HepG2 (cell line): Measurements from ENCODE around the gene DCDC2C. TPM values are rescaled to one million over a fixed set of nuclear protein-coding genes. Genes with fewer than 3 reads are reported as not detected.

Source experiments
- ASH2L ChIP-seq: fragments of 300-600, 200-600 bp; sonication (generic); IDR thresholded peaks from 2 replicates; pipeline ENCODE4 v1.7.0; 2017; ENCODE audit warnings: low read depth, mild to moderate bottlenecking, moderate library complexity, mixed read lengths, low read length; ENCODE audit not compliant: insufficient read length
- BCL6 ChIP-seq: IDR thresholded peaks from 2 replicates; pipeline ENCODE4 v1.6.1; 2016; ENCODE audit warnings: missing genetic modification reagents, missing compliant biosample characterization
- BRD4 ChIP-seq: sonication (generic); formaldehyde crosslinking; IDR thresholded peaks from 2 replicates; pipeline ENCODE4 v1.4.0; 2020; ENCODE audit warnings: missing genetic modification reagents
- BRF2 ChIP-seq: sonication (generic); formaldehyde crosslinking; IDR thresholded peaks from 2 replicates; pipeline ENCODE4 v1.8.1; 2022; ENCODE audit warnings: mild to moderate bottlenecking, missing genetic modification reagents
- CHD2 ChIP-seq: IDR thresholded peaks from 2 replicates; pipeline ENCODE4 v1.6.1; 2011; ENCODE audit warnings: low read depth, low read length, improper control_type of control experiment
- ELF3 ChIP-seq: IDR thresholded peaks from 2 replicates; pipeline ENCODE4 v1.6.1; 2016; ENCODE audit warnings: missing genetic modification reagents, missing compliant biosample characterization
- HDAC2 ChIP-seq: sonication (generic); formaldehyde crosslinking; IDR thresholded peaks from 2 replicates; pipeline ENCODE4 v1.4.0; 2020; ENCODE audit warnings: missing genetic modification reagents
- HNRNPH1 ChIP-seq: fragments of 200-400 bp; formaldehyde crosslinking; optimal IDR thresholded peaks from 2 replicates; pipeline ENCODE3; 2017; ENCODE audit warnings: mild to moderate bottlenecking, low read depth, low read length
- ISX ChIP-seq: sonication (generic); formaldehyde crosslinking; conservative IDR thresholded peaks from 2 replicates; pipeline ENCODE4 v1.5.0; 2020; ENCODE audit warnings: missing genetic modification reagents
- KDM2A ChIP-seq: sonication (generic); formaldehyde crosslinking; IDR thresholded peaks from 2 replicates; pipeline ENCODE4 v1.4.0; 2020; ENCODE audit warnings: low read depth, missing genetic modification reagents, borderline replicate concordance
- KLF16 ChIP-seq, 2 experiments: sonication (generic) in 1 of 2; formaldehyde crosslinking in 1 of 2; IDR thresholded peaks; 2 replicates each; pipeline versions ENCODE4 v1.6.1 to v1.8.0; 2016 to 2023; ENCODE audit warnings: missing genetic modification reagents in 2 of 2, missing compliant biosample characterization in 1 of 2
- KMT2B ChIP-seq: IDR thresholded peaks from 2 replicates; pipeline ENCODE4 v1.6.1; 2016; ENCODE audit warnings: missing genetic modification reagents, missing compliant biosample characterization
- MEIS2 ChIP-seq: sonication (generic); formaldehyde crosslinking; IDR thresholded peaks from 2 replicates; pipeline ENCODE4 v1.9.0; 2021; ENCODE audit warnings: mild to moderate bottlenecking, missing genetic modification reagents
- MTF2 ChIP-seq: sonication (generic); formaldehyde crosslinking; IDR thresholded peaks from 2 replicates; pipeline ENCODE4 v1.5.0; 2020; ENCODE audit warnings: missing genetic modification reagents, borderline replicate concordance
- NFRKB ChIP-seq: fragments of 450-650 bp; IDR thresholded peaks from 2 replicates; pipeline ENCODE4 v1.6.1; 2017
- POLR2G ChIP-seq: fragments of 200-400 bp; formaldehyde crosslinking; IDR thresholded peaks from 2 replicates; pipeline ENCODE4 v1.6.1; 2018; ENCODE audit warnings: mild to moderate bottlenecking, low read depth, low read length, moderate library complexity
- SALL2 ChIP-seq: sonication (generic); formaldehyde crosslinking; IDR thresholded peaks from 2 replicates; pipeline ENCODE4 v1.8.1; 2023; ENCODE audit warnings: mild to moderate bottlenecking, missing genetic modification reagents, inconsistent platforms
- SMARCE1 ChIP-seq: fragments of 450-650 bp; IDR thresholded peaks from 2 replicates; pipeline ENCODE4 v1.6.1; 2017; ENCODE audit warnings: borderline replicate concordance
- ZBTB1 ChIP-seq: sonication (generic); formaldehyde crosslinking; IDR thresholded peaks from 2 replicates; pipeline ENCODE4 v1.4.0; 2020; ENCODE audit warnings: missing genetic modification reagents, borderline replicate concordance
- ZBTB42 ChIP-seq: sonication (generic); formaldehyde crosslinking; IDR thresholded peaks from 2 replicates; pipeline ENCODE4 v1.5.0; 2020; ENCODE audit warnings: mild to moderate bottlenecking, missing genetic modification reagents
- ZFX ChIP-seq: sonication (generic); formaldehyde crosslinking; IDR thresholded peaks from 2 replicates; pipeline ENCODE4 v1.4.0; 2020; ENCODE audit warnings: mild to moderate bottlenecking, low read depth, missing genetic modification reagents, moderate library complexity
- ZNF142 ChIP-seq: sonication (generic); formaldehyde crosslinking; IDR thresholded peaks from 2 replicates; pipeline ENCODE4 v1.4.0; 2020; ENCODE audit warnings: missing genetic modification reagents
- ZNF598 ChIP-seq: sonication (generic); formaldehyde crosslinking; IDR thresholded peaks from 2 replicates; pipeline ENCODE4 v1.5.1; 2020; ENCODE audit warnings: mild to moderate bottlenecking, missing genetic modification reagents, borderline replicate concordance
- ZNF678 ChIP-seq: sonication (generic); formaldehyde crosslinking; IDR thresholded peaks from 2 replicates; pipeline ENCODE4 v1.4.0; 2020; ENCODE audit warnings: mild to moderate bottlenecking, missing genetic modification reagents
- ZNF839 ChIP-seq: sonication (generic); formaldehyde crosslinking; IDR thresholded peaks from 2 replicates; pipeline ENCODE4 v1.4.0; 2020; ENCODE audit warnings: missing genetic modification reagents, mild to moderate bottlenecking, borderline replicate concordance
- polyA plus RNA-seq, 8 experiments: library from polyadenylated mRNA; depleted of rRNA in 3 of 8; stranded (reverse) in 7 of 8; unstranded in 1 of 8; fragments of >200 nt; fragmentation: Illumina TruSeq in 4 of 8; extraction: Trizol in 4 of 8; gene quantifications; 2 replicates each; pipeline versions ENCODE4 v1.2.1 to v1.2.3, GENCODE V29; 2011 to 2016; ENCODE audit warnings: low read depth in 4 of 8, missing spikeins in 1 of 8, mixed read lengths in 1 of 8; ENCODE audit not compliant: insufficient read depth in 1 of 8
- total RNA-seq, 5 experiments: library from RNA; depleted of rRNA; stranded (reverse); fragments of >200 nt; fragmentation: Illumina TruSeq; extraction: Trizol; gene quantifications; 2 replicates each; pipeline ENCODE4 v1.2.3, GENCODE V29; 2016; ENCODE audit warnings: low read depth in 1 of 5

DCDC2C gene
- total and polyA plus RNA-seq, 2 of the 13 experiments (the other 11 are each of a cell fraction or from before 2014, with no cell fraction given): not detected

GRCh38 chr2:3780477-3781402, 77.4 kb downstream of the DCDC2C start (continued):
- no peak for TF ChIP-seq ZNF142 (CRISPR knock-in tag)
- TF ChIP-seq MEIS2 (CRISPR knock-in tag): no peak
- no peak for TF ChIP-seq ZBTB1 (CRISPR knock-in tag)
- peak; percentile 26; the same call in 1 of the 2 replicates for TF ChIP-seq ZFX
- TF ChIP-seq ASH2L: no peak
- TF ChIP-seq HNRNPH1: no peak
- TF ChIP-seq ELF3 (CRISPR knock-in tag): peak; percentile 84
- TF ChIP-seq MTF2: no peak
- TF ChIP-seq BCL6 (CRISPR knock-in tag): no peak
- TF ChIP-seq BRF2: no peak
- TF ChIP-seq ISX: no peak
- no peak for TF ChIP-seq SMARCE1
- TF ChIP-seq SALL2 (CRISPR knock-in tag): no peak
- 0 out of 4 replicates have a peak, but pooled peaks of 1 of the 2 experiments have one; percentile 43 for TF ChIP-seq KLF16 (CRISPR knock-in tag; IDR thresholded peaks at IDR 0.05)
- peak; percentile 84 for TF ChIP-seq KDM2A (CRISPR knock-in tag)
- no peak for TF ChIP-seq HDAC2 (CRISPR knock-in tag)
- TF ChIP-seq KMT2B (CRISPR knock-in tag): no peak
- no peak for TF ChIP-seq ZNF839 (CRISPR knock-in tag)
- no peak for TF ChIP-seq ZNF678 (CRISPR knock-in tag)
- no peak for TF ChIP-seq ZNF598 (CRISPR knock-in tag)
- TF ChIP-seq CHD2: no peak
- no peak for TF ChIP-seq BRD4 (CRISPR knock-in tag)
- no peak for TF ChIP-seq NFRKB
- TF ChIP-seq POLR2G: no peak
- no peak for TF ChIP-seq ZBTB42
